Effector CD4-positive, alpha-beta T cell (primary cell): ENCODE results near the gene PPY.
"Not testable (repeated sequence)": the region's sequence is repeated elsewhere in the genome, so short reads cannot be mapped to it uniquely, and the experiment has no call there.

ENCODE experiments used
- DNase-seq: peaks from one replicate; pipeline ENCODE4 v3.0.0-alpha.2; 2020

PPY gene

DNA sequence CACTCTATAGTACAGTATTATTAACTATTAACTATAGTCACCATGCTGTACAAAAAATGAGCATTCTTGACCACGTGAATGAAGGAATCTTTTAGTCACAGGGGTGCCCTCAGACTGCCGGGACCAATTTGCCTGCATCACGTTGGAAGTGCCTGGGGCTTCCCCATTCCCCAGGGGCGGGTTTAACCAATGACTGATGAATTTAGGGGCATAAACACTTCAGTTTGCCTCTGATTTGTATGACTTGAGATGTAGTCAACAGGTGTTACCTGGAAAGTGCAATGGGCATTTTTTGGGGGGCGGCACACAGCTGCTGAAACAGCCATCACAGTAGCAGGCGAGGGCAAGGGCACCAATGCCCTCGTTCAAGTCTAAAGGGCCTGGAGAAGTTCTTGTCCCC, 20.2 kb upstream of the PPY start:
- no peak for DNase-seq

DNA sequence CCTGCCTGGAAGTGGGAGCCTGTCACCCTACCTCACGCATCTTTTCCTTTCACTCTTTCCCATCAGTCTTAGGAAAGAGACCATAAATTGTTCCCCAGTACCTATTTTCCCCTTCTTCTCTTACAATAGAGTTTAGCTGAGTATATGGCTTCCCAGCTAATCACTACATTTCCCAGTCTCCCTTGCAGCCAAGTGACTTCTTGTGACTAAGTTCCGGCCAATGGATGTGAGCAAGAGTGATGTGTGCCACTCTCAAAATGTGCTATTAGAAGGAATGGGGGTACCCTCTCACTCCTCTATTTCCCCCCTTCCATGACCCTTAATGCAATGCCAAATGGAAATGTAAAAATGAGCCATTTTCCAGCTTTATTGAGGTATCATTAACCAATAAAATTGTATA, 19.7 kb upstream of the PPY start:
- no peak for DNase-seq

DNA sequence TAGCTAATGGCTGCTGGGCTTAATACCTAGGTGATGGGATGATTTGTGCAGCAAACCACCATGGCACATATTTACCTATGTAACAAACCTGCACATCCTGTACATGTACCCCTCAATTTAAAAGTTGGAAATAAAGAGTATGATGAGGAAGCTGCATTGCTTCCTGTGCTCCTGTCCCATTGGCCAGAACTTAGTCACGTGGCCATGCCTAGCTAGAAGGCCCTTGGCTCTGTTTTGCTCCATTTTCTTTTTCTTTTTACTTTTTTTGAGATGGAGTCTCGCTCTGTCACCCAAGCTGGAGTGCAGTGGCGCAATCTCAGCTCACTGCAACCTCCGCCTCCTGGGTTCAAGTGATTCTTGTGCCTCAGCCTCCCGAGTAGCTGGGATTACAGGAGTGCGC, 19.0 kb upstream of the PPY start:
- DNase-seq = not testable (repeated sequence)

DNA sequence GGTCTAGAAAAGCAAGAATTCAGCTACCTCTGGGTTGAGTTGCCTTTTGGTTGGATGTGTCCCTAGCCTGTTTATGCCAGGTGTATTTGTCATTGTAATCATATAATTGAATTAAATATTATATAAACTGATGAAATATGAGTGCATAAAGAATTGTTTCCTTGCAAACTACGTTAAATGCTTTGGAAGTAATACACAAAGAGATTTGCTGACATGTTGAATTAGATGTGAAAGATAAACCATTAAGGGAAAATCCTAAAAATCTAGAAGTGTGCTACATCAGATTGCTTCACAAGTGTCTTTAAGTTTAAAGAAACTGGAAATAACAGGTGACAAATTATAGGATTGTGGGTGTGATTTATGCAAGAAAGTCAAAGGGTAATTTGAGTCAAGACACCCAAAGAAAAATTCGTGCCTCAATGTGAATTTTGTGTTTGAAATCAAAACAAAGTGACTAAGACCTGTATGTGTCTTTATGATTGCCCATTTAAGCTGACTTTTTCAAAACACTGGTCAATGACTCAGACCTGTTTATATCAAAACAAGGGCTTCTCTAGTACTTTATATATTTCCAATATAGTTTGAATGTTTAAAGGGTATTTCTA, 16.6 kb upstream of the PPY start:
- no peak for DNase-seq

DNA sequence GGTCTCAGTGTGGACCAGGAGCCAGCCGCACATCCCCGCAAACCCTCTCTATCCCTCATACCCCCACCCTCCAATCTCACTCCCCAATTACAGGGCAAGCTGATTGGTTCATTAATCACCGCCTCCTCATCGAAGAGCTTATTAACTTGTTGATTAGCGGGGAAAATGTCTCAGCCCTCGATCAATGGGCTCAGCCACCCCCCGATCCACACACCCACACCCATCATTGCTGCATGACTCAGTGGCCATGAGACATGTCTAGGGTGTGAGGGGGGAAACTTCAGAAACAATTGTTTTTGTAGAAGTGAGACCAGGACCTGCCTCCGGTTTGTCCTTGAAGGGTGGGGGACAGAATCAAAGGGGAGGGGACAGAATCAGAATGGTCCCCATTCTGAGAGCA, 13.9 kb upstream of the PPY start:
- DNase-seq = no peak

DNA sequence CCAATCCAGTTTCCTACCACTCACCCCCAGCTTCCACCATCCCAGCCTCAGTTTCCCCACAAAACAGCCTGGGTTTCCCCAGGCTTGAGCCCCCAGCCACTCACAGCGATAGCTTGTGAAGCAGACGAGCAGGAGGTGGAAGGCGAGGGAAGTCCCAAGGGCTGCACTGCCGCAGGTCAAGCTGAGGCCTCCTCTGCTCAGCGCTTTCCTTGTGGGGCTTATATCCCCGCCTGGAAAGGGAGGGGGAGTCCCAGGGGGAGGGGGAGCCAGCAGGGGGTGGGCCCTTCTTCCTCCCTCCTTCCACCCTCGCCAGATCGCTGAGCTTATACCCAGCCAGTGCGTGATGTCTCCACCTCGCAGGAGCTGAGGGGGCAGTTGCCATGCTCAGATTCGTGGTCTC, 11.5 kb upstream of the PPY start, which contains the start of gene PYY:
Gene PYY, minus strand, starts transcription at position 195 of the 400 bp plus-strand sequence. CDS start 457 bp downstream, outside the sequence.
- DNase-seq = no peak

DNA sequence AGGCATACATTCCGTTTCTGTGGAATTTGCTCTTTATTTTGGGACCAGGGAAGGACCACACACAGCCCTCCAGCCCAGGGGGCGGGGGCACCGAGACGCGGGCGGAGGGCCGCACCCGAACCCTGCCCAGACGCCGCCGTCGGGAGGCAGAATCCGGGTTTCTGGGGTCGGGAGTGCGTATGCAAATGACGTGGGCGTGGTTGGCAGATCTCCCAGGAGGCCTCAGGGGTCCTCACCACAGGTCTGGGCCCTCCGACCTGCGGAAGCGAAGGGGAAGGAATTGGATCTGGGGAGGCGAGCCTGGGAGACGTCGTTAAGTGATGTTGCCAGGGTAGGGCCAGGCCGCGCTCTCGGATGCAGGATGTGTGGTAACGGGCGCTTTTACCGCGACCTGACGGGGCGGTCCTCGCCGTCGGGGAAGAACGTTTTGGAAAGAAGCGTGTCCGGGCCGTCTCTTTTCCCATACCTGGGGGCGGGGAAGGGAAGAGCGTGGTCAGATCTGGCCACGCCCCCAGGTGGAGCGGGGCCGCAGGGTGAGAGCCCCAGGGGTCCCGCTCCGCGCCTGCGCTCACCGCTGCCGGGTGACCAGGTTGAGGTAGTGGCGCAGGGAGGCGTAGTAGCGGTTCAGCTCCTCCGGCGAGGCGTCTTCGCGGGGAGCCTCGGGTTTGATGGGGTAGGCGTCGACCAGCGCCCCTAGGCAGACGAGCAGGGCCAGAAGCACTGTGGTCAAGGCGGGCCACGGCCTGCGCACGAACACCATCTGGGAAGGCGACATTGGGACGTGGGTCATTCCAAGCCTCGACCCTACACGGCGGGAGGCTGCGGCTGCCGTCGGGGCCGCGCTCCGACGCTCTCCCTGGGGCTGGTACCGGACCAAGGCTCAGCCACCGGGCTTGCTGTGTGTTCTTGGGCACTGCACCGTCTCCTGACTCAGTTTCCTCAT, 10.7 kb upstream of the PPY start:
- no peak for DNase-seq

DNA sequence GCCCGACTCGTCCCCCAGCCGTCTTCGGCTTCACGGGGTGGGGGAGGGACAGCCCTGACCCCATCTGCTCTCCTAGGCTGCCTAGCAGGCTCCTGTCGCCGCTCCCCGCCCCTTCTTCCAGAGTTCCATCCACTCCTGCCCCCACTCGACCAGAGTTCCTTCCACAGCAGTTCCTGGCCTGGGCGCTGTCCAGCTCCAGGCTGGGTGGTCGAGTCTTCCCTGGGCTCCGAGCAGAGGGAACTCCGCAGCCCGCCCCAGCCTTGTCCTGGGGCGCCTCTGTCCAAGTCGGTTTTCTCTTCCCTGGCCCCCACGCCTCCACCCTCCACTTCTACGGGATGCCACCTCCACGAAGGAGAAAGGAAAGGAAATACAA, 10.1 kb upstream of the PPY start:
- DNase-seq = no peak

DNA sequence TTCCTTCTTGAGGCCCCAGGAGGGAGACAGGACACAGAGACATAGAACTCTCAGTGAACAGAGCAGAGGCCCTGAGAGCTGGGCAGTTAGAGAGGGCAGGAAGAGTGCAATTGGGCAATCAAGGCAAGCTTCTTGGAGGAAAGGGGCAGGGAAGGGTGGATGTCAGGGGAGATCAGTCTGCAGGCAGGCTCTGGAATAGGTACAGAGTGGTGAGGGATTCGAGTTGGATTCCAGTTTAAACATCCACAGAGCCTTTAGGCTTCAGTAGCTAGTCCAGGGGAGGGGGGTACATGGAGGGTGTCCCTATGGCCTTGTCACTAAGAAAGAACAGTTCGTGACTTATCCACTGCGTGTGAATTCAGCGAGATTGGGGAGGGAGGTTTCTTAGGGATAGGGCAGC, 9.5 kb upstream of the PPY start:
- DNase-seq = no peak

DNA sequence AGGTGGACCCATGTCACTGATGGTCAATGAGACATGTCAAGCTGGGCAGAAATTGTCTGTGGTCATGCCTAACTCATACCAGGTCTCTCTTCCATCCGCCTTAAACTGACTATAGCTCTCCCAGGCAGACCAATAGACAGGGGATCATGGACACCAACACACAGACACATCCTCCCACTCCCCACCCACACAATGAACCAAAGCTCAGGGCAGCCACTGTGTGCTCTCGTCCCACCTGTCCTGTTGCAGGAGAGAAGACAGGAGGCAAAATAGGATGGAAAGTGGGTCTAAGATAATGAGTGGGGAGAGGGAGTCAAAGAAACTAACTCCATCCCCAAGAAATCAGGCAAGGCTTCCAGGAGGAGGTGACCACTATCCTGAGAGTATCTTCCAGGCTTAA, 8.3 kb upstream of the PPY start:
- DNase-seq = no peak

DNA sequence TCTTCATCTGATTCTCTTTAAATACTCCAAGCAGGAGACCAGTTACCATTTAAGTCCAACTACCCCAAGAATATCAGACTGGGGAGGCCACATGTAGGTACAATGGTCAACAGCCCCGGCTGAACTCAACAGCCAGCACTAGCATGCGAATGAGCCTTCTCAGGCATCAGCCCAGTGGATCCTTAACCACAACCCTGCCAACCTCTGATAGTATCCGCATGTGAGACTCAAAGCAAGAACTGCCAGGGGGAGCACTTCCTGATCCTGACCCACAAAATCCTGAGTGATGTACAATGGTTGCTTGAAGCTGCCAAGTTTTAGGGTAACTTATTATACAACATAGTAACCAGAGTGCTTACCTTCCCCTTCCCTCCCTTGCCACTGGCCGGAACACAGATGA, 7.5 kb upstream of the PPY start:
- no peak for DNase-seq

DNA sequence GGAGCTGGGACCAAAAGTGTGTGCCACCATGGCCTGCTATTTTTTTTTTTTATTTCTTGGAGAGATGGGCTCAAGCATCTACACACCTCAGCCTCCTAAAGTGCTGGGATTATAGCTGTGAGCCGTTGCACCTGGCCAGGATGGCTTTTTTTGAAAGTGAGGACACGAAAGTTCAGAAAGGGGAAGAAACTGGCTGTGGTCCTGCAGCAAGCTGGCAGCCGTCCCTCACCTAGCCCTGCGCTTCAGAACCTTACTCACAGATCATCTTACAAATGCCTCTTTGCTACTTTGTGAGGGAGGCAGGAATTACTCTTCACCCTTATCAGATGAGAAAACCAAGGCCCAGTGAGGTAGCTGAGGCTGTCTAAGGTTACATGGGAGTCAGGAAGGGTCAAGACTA, 4.5 kb upstream of the PPY start:
- no peak for DNase-seq

DNA sequence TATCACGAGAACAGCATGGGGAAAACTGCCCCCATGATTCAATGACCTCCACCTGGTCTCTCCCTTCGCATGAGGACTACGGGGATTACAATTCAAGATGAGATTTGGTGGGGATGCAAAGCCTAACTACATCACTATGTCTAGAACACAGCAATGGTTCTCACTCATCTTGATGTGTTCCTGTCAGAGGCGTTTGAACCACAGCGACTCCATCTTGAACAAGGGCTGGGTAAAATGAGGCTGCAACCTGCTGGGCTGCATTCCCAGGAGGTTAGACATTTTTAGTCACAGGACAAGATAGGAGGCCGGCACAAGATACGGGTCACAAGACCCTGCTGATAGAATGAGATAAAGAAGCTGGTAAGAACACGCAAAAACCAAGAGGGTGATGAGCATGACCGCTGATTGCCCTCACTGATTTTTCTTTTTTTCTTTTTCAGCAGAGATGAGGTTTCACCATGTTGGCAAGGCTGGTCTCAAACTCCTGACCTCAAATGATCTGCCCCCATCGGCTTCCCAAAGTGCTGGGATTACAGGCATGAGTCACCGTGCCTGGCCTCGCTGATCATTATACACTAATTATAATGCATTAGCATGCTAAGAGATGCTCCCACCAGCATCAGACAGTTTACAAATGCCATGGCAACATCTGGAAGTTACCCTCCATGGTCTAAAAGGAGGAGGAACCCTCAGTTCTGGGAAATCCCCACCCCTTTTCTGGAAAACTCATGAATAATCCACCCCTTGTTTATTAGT, 3.0 kb upstream of the PPY start:
- DNase-seq = no peak

DNA sequence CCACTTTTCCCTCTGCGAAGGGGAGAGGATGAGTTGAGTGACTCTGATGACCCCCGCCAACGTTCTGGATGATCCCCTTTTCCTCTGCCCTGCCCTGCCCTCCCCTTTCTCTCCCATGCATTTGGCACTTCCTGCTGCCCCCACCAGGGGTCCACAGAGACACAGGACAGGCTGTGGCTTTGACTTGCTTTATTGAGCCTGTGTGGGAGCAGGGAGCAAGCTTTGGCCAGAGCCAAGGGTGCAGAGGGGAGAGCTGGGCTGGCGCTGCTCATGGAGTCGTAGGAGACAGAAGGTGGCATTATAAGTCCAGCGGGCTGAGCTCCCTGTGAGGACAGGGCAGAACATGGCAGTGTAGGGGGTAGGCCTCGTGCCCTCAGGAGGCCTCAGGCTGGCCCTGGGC, 1.6 kb downstream of the PPY start:
- no peak for DNase-seq

DNA sequence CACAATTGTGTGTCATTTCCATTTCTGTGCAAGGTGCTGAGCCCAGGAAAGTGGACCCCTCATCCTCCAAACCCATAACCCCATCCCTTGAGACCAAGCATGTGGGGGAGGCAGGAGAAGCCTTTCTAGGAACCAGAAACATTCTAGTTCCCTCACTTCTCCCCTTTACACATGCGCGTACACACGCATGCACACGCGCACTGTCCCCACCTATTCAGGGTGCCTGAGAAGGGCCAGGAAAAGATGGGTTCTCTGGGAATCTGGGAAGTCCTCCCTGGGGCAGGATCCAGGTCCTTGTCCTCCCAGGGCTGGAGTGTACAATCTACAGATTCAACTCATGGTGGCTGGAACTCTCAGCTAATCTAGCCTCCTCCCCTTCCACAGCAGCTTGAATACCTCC, 2.4 kb downstream of the PPY start:
- DNase-seq = no peak

DNA sequence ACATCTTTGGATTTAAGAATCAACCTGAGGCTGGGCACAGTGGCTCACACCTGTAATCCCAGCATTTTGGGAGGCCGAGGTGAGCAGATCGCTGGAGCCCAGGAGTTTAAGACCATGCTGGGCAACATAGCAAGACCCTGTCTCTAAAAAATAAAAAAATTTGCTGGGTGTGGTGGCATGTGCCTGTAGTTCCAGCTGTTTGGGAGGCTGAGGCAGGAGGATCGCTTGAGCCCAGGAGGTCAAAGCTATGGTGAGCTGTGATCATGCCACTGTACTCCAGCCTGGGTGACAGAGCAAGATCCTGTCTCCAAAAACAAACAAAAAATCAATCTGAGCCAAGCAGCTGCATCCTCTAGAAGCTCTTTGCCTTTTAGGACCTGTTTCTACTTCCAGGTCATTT, 2.8 kb downstream of the PPY start:
- DNase-seq = not testable (repeated sequence)

DNA sequence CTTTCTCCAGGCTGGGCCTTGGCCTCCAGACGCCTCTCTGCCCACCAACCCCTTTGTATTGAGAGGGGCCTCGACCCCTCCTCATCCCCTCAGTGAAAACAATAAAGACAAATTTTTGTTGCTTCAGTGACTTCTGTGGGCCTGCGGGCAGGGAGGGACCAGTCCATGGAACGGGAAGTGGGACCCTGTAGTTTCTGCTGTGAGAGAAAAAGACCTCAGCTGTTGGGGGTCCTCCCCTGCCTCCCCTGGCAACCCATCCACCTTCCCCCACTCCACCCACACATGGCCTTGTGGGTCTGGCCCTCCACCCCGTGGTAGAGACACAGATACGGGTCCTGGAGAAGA, 3.5 kb downstream of the PPY start:
- no peak for DNase-seq

DNA sequence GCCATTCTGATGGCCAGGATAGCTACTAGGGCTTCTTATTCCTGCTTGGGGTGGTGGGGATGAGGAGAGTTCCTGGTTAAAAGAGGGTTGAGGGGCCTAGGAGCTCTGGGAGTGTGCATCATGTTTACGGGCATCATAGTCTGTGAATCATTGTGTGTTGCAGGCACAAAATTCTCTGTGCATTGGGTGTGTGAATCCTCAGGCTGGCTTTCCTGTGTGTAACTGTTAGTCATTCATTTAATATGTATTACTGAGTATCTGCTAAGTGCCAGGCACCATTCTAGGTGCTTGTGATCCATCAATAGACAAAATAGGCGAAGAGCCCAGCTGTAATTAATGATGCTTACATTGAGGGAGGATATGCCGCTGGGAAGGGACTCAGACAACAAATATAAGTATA, 5.8 kb downstream of the PPY start:
- no peak for DNase-seq

DNA sequence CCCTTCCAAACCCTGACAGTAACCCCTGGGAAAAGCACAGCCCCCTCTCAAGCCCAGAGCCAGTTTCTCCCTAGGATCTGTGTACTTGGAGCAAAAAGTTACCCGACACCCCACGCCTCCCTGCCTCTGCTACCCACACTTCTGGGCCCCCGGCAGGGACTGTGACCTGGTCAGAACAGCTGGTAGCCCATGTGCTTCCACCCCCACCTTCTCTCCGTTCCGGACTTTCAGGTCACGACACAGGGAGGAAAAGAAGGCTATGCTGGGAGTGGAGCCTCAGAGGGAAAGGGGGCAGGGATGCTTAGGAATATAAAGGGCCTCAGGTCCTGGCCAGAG, 6.4 kb downstream of the PPY start:
- DNase-seq = no peak

DNA sequence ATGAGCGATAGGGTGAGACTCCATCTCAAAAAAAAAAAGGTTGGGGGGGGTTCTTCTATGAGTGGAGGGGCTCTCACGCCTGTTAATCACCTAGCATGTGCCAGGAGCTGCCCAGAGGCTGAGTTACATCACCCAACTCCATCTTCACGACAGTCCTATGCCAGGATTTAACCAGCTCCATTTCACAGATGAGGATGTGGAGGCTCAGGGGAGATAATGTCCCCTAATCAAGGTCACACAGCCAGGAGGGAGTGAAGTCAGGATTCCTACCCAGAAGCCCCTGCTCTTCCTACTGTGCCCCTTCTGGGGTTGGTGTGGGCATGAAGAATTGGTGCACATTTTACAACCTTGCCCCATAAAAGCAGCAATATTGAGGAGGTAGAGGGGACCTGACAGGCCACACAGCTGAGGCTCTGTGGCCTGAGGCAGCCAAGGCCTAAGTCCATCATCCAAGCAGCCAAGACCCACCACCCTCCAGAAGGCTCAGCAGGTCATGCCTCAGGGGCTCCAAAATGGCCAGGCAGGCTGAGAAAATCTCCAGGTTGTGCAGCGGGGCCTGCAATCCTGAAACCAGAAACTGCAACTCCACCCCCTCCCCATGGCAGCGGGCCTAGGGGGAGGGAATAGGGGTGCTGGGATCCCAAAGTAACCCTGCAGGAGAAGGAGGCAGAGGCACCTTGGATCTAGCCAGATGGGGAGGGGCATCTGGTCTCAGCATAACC, 6.9 kb downstream of the PPY start:
- DNase-seq = no peak

DNA sequence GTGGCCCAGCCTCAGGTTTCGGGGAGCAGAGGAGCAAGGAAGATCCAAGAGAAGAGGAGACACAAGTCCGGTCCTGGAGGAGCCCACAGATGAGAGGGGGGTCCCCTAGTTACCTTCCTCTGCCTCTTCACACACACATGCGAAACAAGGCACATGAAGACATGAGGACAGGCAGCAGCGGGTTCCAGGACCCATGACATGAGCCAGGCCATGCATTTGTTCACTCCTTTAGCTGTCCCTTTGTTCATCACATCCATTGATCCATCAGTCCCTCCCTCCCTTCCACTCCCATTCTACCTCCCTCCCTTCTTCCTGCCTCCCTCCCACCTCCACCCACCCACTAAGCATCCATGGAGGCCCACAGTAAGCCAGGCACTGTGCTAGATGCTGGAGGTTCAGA, 9.4 kb downstream of the PPY start:
- no peak for DNase-seq

DNA sequence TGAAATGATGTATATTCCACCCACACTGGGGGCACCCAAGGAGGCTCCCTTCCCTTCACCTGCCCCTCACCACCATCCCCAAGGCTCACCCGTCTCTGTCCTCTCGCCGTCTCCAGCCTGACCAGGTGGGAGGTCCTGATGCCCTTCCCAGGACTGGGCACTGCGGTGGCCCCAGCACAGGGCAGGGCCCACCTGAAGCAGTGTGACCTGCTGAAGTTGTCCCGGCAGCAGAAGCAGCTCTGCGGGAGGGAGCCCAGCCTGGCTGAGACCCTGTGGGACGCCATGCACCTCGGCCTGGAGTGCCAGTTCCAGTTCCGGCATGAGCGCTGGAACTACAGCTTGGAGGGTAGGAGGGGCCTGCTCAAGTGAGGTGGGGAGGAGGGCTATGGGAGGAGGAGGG, 9.9 kb downstream of the PPY start:
- DNase-seq = no peak

DNA sequence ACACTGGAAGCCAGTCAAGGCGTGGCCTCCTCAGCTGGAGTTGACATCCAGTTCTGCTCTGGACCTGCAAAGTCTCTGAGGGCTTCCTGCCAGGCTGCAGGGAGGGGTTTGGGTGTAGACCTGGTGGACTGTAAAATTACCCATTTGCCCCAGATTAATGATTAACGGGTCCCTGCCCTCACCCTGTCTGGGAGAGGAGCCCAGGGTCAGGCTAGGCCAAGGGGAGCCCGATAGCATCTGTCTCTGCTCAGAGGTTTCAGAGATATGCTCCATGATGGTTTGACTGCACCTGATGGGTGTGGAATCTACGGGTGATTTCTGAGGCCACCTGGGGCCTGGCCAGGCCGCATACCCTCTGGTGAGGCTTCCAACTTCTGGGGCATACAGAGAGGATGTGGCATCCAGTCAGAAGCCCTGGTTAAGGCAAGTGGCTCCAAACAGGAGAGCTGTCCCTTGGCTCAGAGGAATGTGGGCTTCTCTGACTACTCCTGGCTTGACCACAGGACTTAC, 11.2 kb downstream of the PPY start:
- DNase-seq = no peak
